Measurements from ENCODE around the gene GNB2. TPM values are rescaled to one million over a fixed set of nuclear protein-coding genes. Genes with fewer than 3 reads are reported as not detected.
A peak's percentile ranks its signal among the peaks of the same experiment; 100 is the strongest.

Gene GNB2
- total RNA-seq, 1 donor from 2014 or later: 208 TPM

GRCh38 chr7:100679129-100679926 is 5.8 kb downstream of the GNB2 start:
- H3K27ac ChIP-seq: peak overlapping the region; percentile 9
- no peak for TF ChIP-seq CTCF (IDR thresholded peaks at IDR 0.05)
- no peaks in the 10 kb centered on the region for H3K9me3 ChIP-seq
- DNase-seq: no peak
- intact Hi-C loops (cut with DNase I): no loop called here
- H3K4me3 ChIP-seq: no peak overlapping the region
- peaks cover 8% of the 10 kb centered on the region for H3K4me1 ChIP-seq
- peaks cover 76% of the 10 kb centered on the region for H3K36me3 ChIP-seq
- ATAC-seq: no peak
- H3K27me3 ChIP-seq: no peaks in the 10 kb centered on the region

GRCh38 chr7:100679927-100680575 is 6.5 kb downstream of the GNB2 start:
- no peak overlapping the region for H3K4me3 ChIP-seq
- no peak for DNase-seq
- ATAC-seq: peak; percentile 2
- H3K9me3 ChIP-seq: no peaks in the 10 kb centered on the region
- no peak for TF ChIP-seq CTCF (IDR thresholded peaks at IDR 0.05)
- H3K27ac ChIP-seq: peak overlapping the region; percentile 9
- intact Hi-C loops (cut with DNase I): loop anchor here (10.0 kb wide), 3 partner anchors 65 to 205 kb away; partner anchors contain the start of genes MOSPD3 and TSC22D4
- H3K36me3 ChIP-seq: peaks cover 83% of the 10 kb centered on the region
- H3K27me3 ChIP-seq: no peaks in the 10 kb centered on the region
- peaks cover 8% of the 10 kb centered on the region for H3K4me1 ChIP-seq

GRCh38 chr7:100680576-100681271 is 7.2 kb downstream of the GNB2 start:
- H3K27me3 ChIP-seq: no peaks in the 10 kb centered on the region
- H3K4me3 ChIP-seq: no peak overlapping the region
- peaks cover 8% of the 10 kb centered on the region for H3K4me1 ChIP-seq
- no peak for TF ChIP-seq CTCF (IDR thresholded peaks at IDR 0.05)
- no peak for DNase-seq
- H3K9me3 ChIP-seq: no peaks in the 10 kb centered on the region
- no peak overlapping the region for H3K27ac ChIP-seq
- intact Hi-C loops (cut with DNase I): loop anchor here (10.0 kb wide), 3 partner anchors 66 to 206 kb away; partner anchors contain the start of genes MOSPD3 and TSC22D4
- no peak for ATAC-seq
- peaks cover 90% of the 10 kb centered on the region for H3K36me3 ChIP-seq

GRCh38 chr7:100681491-100682227 is 8.1 kb downstream of the GNB2 start:
- Histone ChIP-seq H3K4me3 (no peak overlapping the region), H3K36me3 (peaks cover 97% of the 10 kb centered on the region), H3K9me3 (no peaks in the 10 kb centered on the region), H3K27ac (no peak overlapping the region), H3K4me1 (peaks cover 8% of the 10 kb centered on the region), H3K27me3 (no peaks in the 10 kb centered on the region)
- DNase-seq (no peak), ATAC-seq (no peak)
- TF ChIP-seq CTCF (IDR thresholded peaks at IDR 0.05): no peak
- intact Hi-C loops (cut with DNase I): loop anchor here (10.0 kb wide), 3 partner anchors 67 to 207 kb away; partner anchors contain the start of genes MOSPD3 and TSC22D4

GRCh38 chr7:100682228-100682741 is 8.7 kb downstream of the GNB2 start:
- DNase-seq: peak; percentile 66
- H3K36me3 ChIP-seq: peaks cover 97% of the 10 kb centered on the region
- ATAC-seq: no peak
- no peak overlapping the region for H3K27ac ChIP-seq
- no peak overlapping the region for H3K4me3 ChIP-seq
- intact Hi-C loops (cut with DNase I): loop anchor here (10.0 kb wide), 3 partner anchors 67 to 207 kb away; partner anchors contain the start of genes MOSPD3 and TSC22D4
- no peaks in the 10 kb centered on the region for H3K9me3 ChIP-seq
- TF ChIP-seq CTCF (IDR thresholded peaks at IDR 0.05): no peak
- H3K27me3 ChIP-seq: no peaks in the 10 kb centered on the region
- H3K4me1 ChIP-seq: peaks cover 8% of the 10 kb centered on the region
